NT2/D1 (cell line): ENCODE data around the gene RMND1.

Experiments used
- YY1 ChIP-seq: IDR thresholded peaks from 2 replicates; pipeline ENCODE4 v1.6.1; 2011; ENCODE audit not compliant: insufficient read length, insufficient read depth
- ZNF274 ChIP-seq: IDR thresholded peaks from 2 replicates; pipeline ENCODE4 v1.6.1; 2011; ENCODE audit warnings: mild to moderate bottlenecking, low read depth, low read length

GRCh38 chr6:151440498-151440897 lies 11.4 kb downstream of the RMND1 start:
- TF ChIP-seq ZNF274 (no peak), YY1 (no peak)
